K562 (cell line): ENCODE measurements around the gene NCAPG2. TPM values are rescaled to one million over a fixed set of nuclear protein-coding genes. Genes with fewer than 3 reads are reported as not detected.
A peak's percentile ranks its signal among the peaks of the same experiment; 100 is the strongest.

ENCODE experiments used
- ATAC-seq: fragments of 200-7000 bp; cut with Tn5 transposase; 3 replicates; pipeline ENCODE4 v1.9.1; 2020; ENCODE audit warnings: moderate library complexity
- BruUV-seq: library from RNA; stranded (reverse); fragments of 400-500 nt; replicated peaks from 2 replicates; lab custom pipeline; 2021; lab: Mats Ljungman, UMichigan
- CTCF ChIA-PET: fragments of 300-600 bp; formaldehyde crosslinking; extraction: SDS; loops from one replicate; lab custom pipeline; 2021; ENCODE audit warnings: low intra/inter-chr PET ratio; lab: Yijun Ruan, JAX
- POLR2A ChIA-PET: fragments of 300-600, 350-650 bp; sonication (Branson Sonifier 250); formaldehyde crosslinking; extraction: SDS; loops from one replicate; lab custom pipeline; 2021; ENCODE audit warnings: antibody characterized with exemption, inconsistent platforms; lab: Yijun Ruan, JAX
- DNase-seq, 4 experiments: peaks; one replicate each; pipeline versions ENCODE4 v3.0.0 to v3.0.0-alpha.2; 2011 to 2018; ENCODE audit warnings: low spot score in 3 of 4, mixed read lengths in 3 of 4; ENCODE audit errors: extremely low read depth in 1 of 4
- FAIRE-seq: peaks from 2 replicates; lab custom pipeline; 2011; peaks lifted over from hg19 to GRCh38; lab: Jason Lieb, UNC
- H2AFZ ChIP-seq: 2 replicates; pipeline ENCODE4 v1.6.0; 2011; ENCODE audit warnings: low read depth, low read length, control low read depth, inconsistent platforms
- H3K27ac ChIP-seq: fragments of 200-600 bp; 3 replicates; pipeline ENCODE4 v1.8.0; 2011; ENCODE audit warnings: low read depth, mild to moderate bottlenecking, control low read depth, inconsistent platforms, low read length, moderate library complexity, mixed read lengths; ENCODE audit errors: extremely low read depth
- H3K27me3 ChIP-seq, 2 experiments: fragments of 300-600 bp in 1 of 2; 2 replicates in 1 of 2; 3 replicates in 1 of 2; pipeline versions ENCODE4 v1.6.0 to v1.8.0; 2011; ENCODE audit warnings: inconsistent platforms in 2 of 2, low read length in 2 of 2, mild to moderate bottlenecking in 1 of 2, mixed read lengths in 1 of 2, moderate library complexity in 1 of 2; ENCODE audit not compliant: control insufficient read depth in 2 of 2, insufficient read depth in 2 of 2
- H3K36me3 ChIP-seq: fragments of 300-600 bp; 3 replicates; pipeline ENCODE4 v1.8.0; 2011; ENCODE audit warnings: mild to moderate bottlenecking, low read length, inconsistent platforms; ENCODE audit not compliant: control insufficient read depth, insufficient read depth
- H3K4me1 ChIP-seq, 2 experiments: fragments of 200-600 bp in 1 of 2; replicated peaks in 1 of 2; 2 replicates in 1 of 2; 3 replicates in 1 of 2; pipeline versions ENCODE4 v1.5.1 to v1.8.0; 2011; ENCODE audit warnings: inconsistent platforms in 2 of 2, low read length in 2 of 2, mild to moderate bottlenecking in 1 of 2, mixed read lengths in 1 of 2, moderate library complexity in 1 of 2; ENCODE audit not compliant: control insufficient read depth in 2 of 2, insufficient read depth in 2 of 2
- H3K4me2 ChIP-seq: 2 replicates; pipeline ENCODE4 v1.6.1; 2011; ENCODE audit warnings: low read length, control low read depth, inconsistent platforms, mixed read lengths; ENCODE audit not compliant: insufficient read depth
- H3K4me3 ChIP-seq: fragments of 200-600 bp; sonication (generic), shearing (Covaris generic); 2 replicates; pipeline ENCODE4 v1.5.1; 2016; ENCODE audit warnings: control low read depth, inconsistent platforms
- H3K79me2 ChIP-seq: fragments of 200-600 bp; 3 replicates; pipeline ENCODE4 v1.8.0; 2011; ENCODE audit warnings: low read length, inconsistent platforms; ENCODE audit not compliant: control insufficient read depth, insufficient read depth
- H3K9ac ChIP-seq, 2 experiments: 2 replicates each; pipeline versions ENCODE4 v1.6.0 to v1.6.1; 2011; ENCODE audit warnings: low read depth in 2 of 2, low read length in 2 of 2, control low read depth in 1 of 2, inconsistent platforms in 1 of 2, mild to moderate bottlenecking in 1 of 2, mixed read lengths in 1 of 2; ENCODE audit not compliant: insufficient read depth in 1 of 2
- H3K9me1 ChIP-seq: one replicate; pipeline ENCODE4 v1.6.0; 2011; ENCODE audit warnings: inconsistent platforms, mild to moderate bottlenecking, low read length, moderate library complexity; ENCODE audit not compliant: control insufficient read depth, insufficient read depth
- H3K9me3 ChIP-seq: replicated peaks from 2 replicates; pipeline ENCODE4 v1.5.1; 2011; ENCODE audit warnings: low read depth, low read length, inconsistent platforms; ENCODE audit not compliant: control insufficient read depth, insufficient read depth
- H4K20me1 ChIP-seq: replicated peaks from 2 replicates; pipeline ENCODE4 v1.6.1; 2011; ENCODE audit warnings: low read length, inconsistent platforms, mixed read lengths; ENCODE audit not compliant: control insufficient read depth, insufficient read depth
- BRD9 ChIP-seq: fragments of 450-650 bp; IDR thresholded peaks from 2 replicates; pipeline ENCODE4 v1.6.1; 2018; ENCODE audit warnings: low read depth; ENCODE audit not compliant: partially characterized antibody
- CBX1 ChIP-seq: sonication (generic); IDR thresholded peaks from 2 replicates; pipeline ENCODE4 v1.6.1; 2016; ENCODE audit warnings: antibody characterized with exemption, low read depth, mild to moderate bottlenecking
- DPF2 ChIP-seq: fragments of 450-650 bp; IDR thresholded peaks from 2 replicates; pipeline ENCODE4 v1.6.1; 2016
- FOXJ3 ChIP-seq: sonication (generic); formaldehyde crosslinking; IDR thresholded peaks from 2 replicates; pipeline ENCODE4 v1.4.0; 2020; ENCODE audit warnings: mild to moderate bottlenecking, missing genetic modification reagents
- MECOM ChIP-seq: fragments of 250-450 bp; sonication (Bioruptor Pico); IDR thresholded peaks from 2 replicates; pipeline ENCODE4 v1.8.0; 2022; ENCODE audit warnings: inconsistent platforms
- MYC ChIP-seq, 2 experiments: fragments of 250-450 bp in 1 of 2; sonication (Bioruptor Pico) in 1 of 2; IDR thresholded peaks; 2 replicates each; pipeline versions ENCODE4 v1.5.1 to v1.6.1; 2012 to 2021; ENCODE audit warnings: low read depth in 2 of 2, borderline replicate concordance in 1 of 2, improper control_type of control experiment in 1 of 2, low read length in 1 of 2, mild to moderate bottlenecking in 1 of 2, moderate library complexity in 1 of 2
- ZEB2 ChIP-seq: fragments of 450-650 bp; IDR thresholded peaks from 2 replicates; pipeline ENCODE4 v1.6.1; 2016
- ZNF175 ChIP-seq: fragments of 200-800 bp; sonication (Bioruptor generic); IDR thresholded peaks from 2 replicates; pipeline ENCODE4 v1.6.1; 2016; ENCODE audit warnings: low read depth, mild to moderate bottlenecking, missing genetic modification characterization, missing compliant biosample characterization
- ZNF584 ChIP-seq: fragments of 200-800 bp; sonication (Bioruptor generic); IDR thresholded peaks from 2 replicates; pipeline ENCODE4 v1.6.1; 2016; ENCODE audit warnings: low read depth, mild to moderate bottlenecking, missing genetic modification characterization, missing compliant biosample characterization
- WGBS: fragments of 100-300 bp; shearing (Covaris generic); methylation state at CpG from one replicate; pipeline ENCODE4 v1.1.6; 2016; ENCODE audit warnings: low coverage, mixed read lengths; ENCODE audit not compliant: insufficient coverage; ENCODE audit errors: missing lambda C conversion rate; 5-methylcytosine and 5-hydroxymethylcytosine counted together
- in situ Hi-C: fragments of 300-500 bp; cut with MboI; formaldehyde crosslinking; loops from 4 replicates; pipeline ENCODE4 v1.15.0; 2018; ENCODE audit warnings: inconsistent platforms, mixed read lengths
- intact Hi-C: fragments of 100-400 bp; cut with micrococcal nuclease; formaldehyde crosslinking; loops from 2 replicates; pipeline ENCODE4 v1.14.2; 2022
- polyA plus RNA-seq, 8 experiments: library from polyadenylated mRNA; depleted of rRNA in 4 of 8; stranded (reverse) in 5 of 8; unstranded in 3 of 8; fragments of >200 nt; fragmentation: Nextera tagmentation in 2 of 8; fragmentation: Illumina TruSeq in 1 of 8; extraction: Ambion mirVana in 2 of 8; extraction: Trizol in 1 of 8; gene quantifications; 2 replicates each; pipeline versions ENCODE4 v1.2.1 to v1.2.3, GENCODE V29; 2011 to 2014; ENCODE audit warnings: inconsistent platforms in 1 of 8, missing spikeins in 1 of 8
- total RNA-seq, 7 experiments: library from RNA; depleted of rRNA in 6 of 7; stranded (reverse); fragments of >200 nt in 6 of 7; fragmentation: Illumina TruSeq in 2 of 7; extraction: Trizol in 2 of 7; gene quantifications; 2 replicates each; pipeline versions ENCODE4 v1.2.1 to v1.2.3, GENCODE V29; 2011 to 2021; ENCODE audit warnings: low replicate concordance in 1 of 7
- TF ChIP-seq, protein P1 (sequence below): sonication (generic); formaldehyde crosslinking; IDR thresholded peaks from 2 replicates; pipeline ENCODE4 v1.8.0; 2022; ENCODE audit warnings: mild to moderate bottlenecking, missing genetic modification reagents
- TF ChIP-seq, protein P2 (sequence below): fragments of 250-450 bp; sonication (Bioruptor Pico); IDR thresholded peaks from 2 replicates; pipeline ENCODE4 v1.6.1; 2021; ENCODE audit warnings: mild to moderate bottlenecking
- TF ChIP-seq, protein P3 (sequence below): fragments of 450-650 bp; IDR thresholded peaks from 2 replicates; pipeline ENCODE4 v1.6.1; 2016
- TF ChIP-seq, protein P4 (sequence below): sonication (generic); formaldehyde crosslinking; IDR thresholded peaks from 2 replicates; pipeline ENCODE4 v1.8.0; 2022; ENCODE audit warnings: mild to moderate bottlenecking, missing genetic modification reagents
- TF ChIP-seq, protein P5 (sequence below): sonication (generic); formaldehyde crosslinking; IDR thresholded peaks from 2 replicates; pipeline ENCODE4 v1.8.1; 2022; ENCODE audit warnings: missing genetic modification reagents

The NCAPG2 gene
- total and polyA plus RNA-seq, 9 of the 15 experiments (the other 6 are each of a cell fraction or from before 2014, with no cell fraction given), result 21.5 to 127 (median 86.1) TPM

DNA sequence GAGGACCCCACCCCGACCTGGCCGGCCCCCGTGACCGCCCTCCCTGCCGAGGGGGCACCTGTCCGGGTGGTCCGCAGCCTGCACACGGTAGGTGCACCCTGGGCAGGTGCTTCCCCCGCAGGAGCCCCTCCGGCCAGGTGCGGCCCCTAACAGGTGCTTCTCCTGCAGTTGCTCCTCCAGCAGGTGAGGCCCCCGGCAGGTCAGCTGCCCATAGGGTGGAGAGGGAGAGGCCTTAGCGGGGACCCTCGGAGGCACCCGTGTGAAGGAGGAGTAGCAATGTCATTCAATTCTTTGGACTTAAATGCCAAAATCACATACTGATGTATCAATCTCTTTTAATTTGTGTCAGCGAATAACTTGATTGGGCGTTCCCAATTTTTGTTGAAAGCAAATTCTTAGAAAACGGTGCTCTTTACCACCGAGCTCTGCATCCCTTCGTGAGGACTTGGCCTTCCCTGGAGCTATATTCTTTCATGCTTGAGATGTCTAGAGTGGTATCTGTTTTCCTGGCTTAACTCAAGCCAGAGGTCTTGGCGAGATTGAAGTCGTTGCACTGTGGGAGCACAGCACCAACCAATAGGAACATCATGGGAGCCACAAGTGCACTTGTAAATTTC lies 738 bp upstream of the NCAPG2 start:
- Histone ChIP-seq H3K9me1 (peaks cover 2% of the 10 kb centered on the region), H3K4me3 (peak overlapping the region; percentile 83), H3K79me2 (peaks cover 48% of the 10 kb centered on the region), H4K20me1 (0 out of 2 replicates have a peak, but pooled peaks cover 3% of the 10 kb centered on the region), H3K4me1 (peaks cover 32 to 37% of the 10 kb centered on the region in 2 experiments), H3K36me3 (peaks cover 30% of the 10 kb centered on the region), H3K27me3 (no peaks in the 10 kb centered on the region), H3K27ac (peak overlapping the region; percentile 96), H3K9ac (peak overlapping the region; percentile 98 to 99), H3K4me2 (peak overlapping the region; percentile 99), H2AFZ (peak overlapping the region; percentile 64), H3K9me3 (peaks cover 8% of the 10 kb centered on the region)
- BruUV-seq, result TSS peak; percentile 86
- WGBS, result 1% methylated on average over 22 of the region's 22 CpGs
- FAIRE-seq (no peak), ATAC-seq (no peak), DNase-seq (peak in 1 of 4 experiments; percentile 43)
- ChIA-PET CTCF (interaction anchor here (0.6 kb wide), 1 partner anchor 83 kb away, joined by 4 read pairs; no protein-coding TSS in a partner anchor), POLR2A (interaction anchor here (0.6 to 2.5 kb wide), 17 partner anchors 9 to 323 kb away, joined by 3 to 11 read pairs (median 4); no protein-coding TSS in a partner anchor)
- intact Hi-C loops, result loop anchor here (2.0 kb wide), 1 partner anchor 123 kb away; the partner anchor contains the start of gene ESYT2
- in situ Hi-C loops, result no loop called here
- TF ChIP-seq, protein P1, sequence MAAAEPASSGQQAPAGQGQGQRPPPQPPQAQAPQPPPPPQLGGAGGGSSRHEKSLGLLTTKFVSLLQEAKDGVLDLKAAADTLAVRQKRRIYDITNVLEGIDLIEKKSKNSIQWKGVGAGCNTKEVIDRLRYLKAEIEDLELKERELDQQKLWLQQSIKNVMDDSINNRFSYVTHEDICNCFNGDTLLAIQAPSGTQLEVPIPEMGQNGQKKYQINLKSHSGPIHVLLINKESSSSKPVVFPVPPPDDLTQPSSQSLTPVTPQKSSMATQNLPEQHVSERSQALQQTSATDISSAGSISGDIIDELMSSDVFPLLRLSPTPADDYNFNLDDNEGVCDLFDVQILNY, result no peak
- TF ChIP-seq FOXJ3 (CRISPR knock-in tag) (no peak), DPF2 (0 out of 2 replicates have a peak, but pooled peaks have one; percentile 26), ZEB2 (peak; percentile 94), MYC (IDR thresholded peaks at IDR 0.05; ENCODE audit: low read depth, low read length) (no peak), MYC (CRISPR knock-in tag; IDR thresholded peaks at IDR 0.05; ENCODE audit: borderline replicate concordance, low read depth) (peak; percentile 81), BRD9 (peak; percentile 11), MECOM (CRISPR knock-in tag) (0 out of 2 replicates have a peak, but pooled peaks have one; percentile 20), ZNF175 (CRISPR knock-in tag) (peak; percentile 37; the same call in 1 of the 2 replicates), CBX1 (no peak; the same call in 1 of the 2 replicates), ZNF584 (0 out of 2 replicates have a peak, but pooled peaks have one; percentile 6)
- TF ChIP-seq, protein P2, sequence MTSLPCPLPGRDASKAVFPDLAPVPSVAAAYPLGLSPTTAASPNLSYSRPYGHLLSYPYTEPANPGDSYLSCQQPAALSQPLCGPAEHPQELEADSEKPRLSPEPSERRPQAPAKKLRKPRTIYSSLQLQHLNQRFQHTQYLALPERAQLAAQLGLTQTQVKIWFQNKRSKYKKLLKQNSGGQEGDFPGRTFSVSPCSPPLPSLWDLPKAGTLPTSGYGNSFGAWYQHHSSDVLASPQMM, result no peak
- TF ChIP-seq, protein P3, sequence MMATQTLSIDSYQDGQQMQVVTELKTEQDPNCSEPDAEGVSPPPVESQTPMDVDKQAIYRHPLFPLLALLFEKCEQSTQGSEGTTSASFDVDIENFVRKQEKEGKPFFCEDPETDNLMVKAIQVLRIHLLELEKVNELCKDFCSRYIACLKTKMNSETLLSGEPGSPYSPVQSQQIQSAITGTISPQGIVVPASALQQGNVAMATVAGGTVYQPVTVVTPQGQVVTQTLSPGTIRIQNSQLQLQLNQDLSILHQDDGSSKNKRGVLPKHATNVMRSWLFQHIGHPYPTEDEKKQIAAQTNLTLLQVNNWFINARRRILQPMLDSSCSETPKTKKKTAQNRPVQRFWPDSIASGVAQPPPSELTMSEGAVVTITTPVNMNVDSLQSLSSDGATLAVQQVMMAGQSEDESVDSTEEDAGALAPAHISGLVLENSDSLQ, result no peak
- TF ChIP-seq, protein P4, sequence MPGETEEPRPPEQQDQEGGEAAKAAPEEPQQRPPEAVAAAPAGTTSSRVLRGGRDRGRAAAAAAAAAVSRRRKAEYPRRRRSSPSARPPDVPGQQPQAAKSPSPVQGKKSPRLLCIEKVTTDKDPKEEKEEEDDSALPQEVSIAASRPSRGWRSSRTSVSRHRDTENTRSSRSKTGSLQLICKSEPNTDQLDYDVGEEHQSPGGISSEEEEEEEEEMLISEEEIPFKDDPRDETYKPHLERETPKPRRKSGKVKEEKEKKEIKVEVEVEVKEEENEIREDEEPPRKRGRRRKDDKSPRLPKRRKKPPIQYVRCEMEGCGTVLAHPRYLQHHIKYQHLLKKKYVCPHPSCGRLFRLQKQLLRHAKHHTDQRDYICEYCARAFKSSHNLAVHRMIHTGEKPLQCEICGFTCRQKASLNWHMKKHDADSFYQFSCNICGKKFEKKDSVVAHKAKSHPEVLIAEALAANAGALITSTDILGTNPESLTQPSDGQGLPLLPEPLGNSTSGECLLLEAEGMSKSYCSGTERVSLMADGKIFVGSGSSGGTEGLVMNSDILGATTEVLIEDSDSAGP, result no peak
- TF ChIP-seq, protein P5, sequence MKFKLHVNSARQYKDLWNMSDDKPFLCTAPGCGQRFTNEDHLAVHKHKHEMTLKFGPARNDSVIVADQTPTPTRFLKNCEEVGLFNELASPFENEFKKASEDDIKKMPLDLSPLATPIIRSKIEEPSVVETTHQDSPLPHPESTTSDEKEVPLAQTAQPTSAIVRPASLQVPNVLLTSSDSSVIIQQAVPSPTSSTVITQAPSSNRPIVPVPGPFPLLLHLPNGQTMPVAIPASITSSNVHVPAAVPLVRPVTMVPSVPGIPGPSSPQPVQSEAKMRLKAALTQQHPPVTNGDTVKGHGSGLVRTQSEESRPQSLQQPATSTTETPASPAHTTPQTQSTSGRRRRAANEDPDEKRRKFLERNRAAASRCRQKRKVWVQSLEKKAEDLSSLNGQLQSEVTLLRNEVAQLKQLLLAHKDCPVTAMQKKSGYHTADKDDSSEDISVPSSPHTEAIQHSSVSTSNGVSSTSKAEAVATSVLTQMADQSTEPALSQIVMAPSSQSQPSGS, result no peak
